Mesendoderm (in vitro differentiated cells): ENCODE results near the gene TWIST1.

Source experiments
- DNase-seq: peaks from one replicate; pipeline ENCODE4 v3.0.0; 2013
- H2AK5ac ChIP-seq: 2 replicates; pipeline ENCODE4 v1.6.1; 2013; ENCODE audit warnings: low read length, inconsistent platforms
- H2BK120ac ChIP-seq: 2 replicates; pipeline ENCODE4 v1.6.1; 2013; ENCODE audit warnings: low read depth, mild to moderate bottlenecking, low read length, moderate library complexity, mixed read lengths
- H2BK15ac ChIP-seq: replicated peaks from 2 replicates; pipeline ENCODE4 v1.6.1; 2013; ENCODE audit warnings: low read depth, mild to moderate bottlenecking, moderate library complexity
- H2BK5ac ChIP-seq: 2 replicates; pipeline ENCODE4 v1.6.1; 2013; ENCODE audit warnings: low read length, inconsistent platforms
- H3K18ac ChIP-seq: 2 replicates; pipeline ENCODE4 v1.6.1; 2013; ENCODE audit warnings: mild to moderate bottlenecking, low read length, mixed read lengths
- H3K23ac ChIP-seq: one replicate; pipeline ENCODE4 v1.6.1; 2013; ENCODE audit warnings: low read length
- H3K27ac ChIP-seq: 2 replicates; pipeline ENCODE4 v1.5.1; 2013; ENCODE audit warnings: low read depth, mild to moderate bottlenecking, inconsistent platforms, low read length, moderate library complexity
- H3K27me3 ChIP-seq: 2 replicates; pipeline ENCODE4 v1.6.1; 2013; ENCODE audit warnings: low read length, control low read depth, mild to moderate bottlenecking, inconsistent platforms; ENCODE audit not compliant: insufficient read depth, poor library complexity
- H3K36me3 ChIP-seq: 2 replicates; pipeline ENCODE4 v1.6.1; 2013; ENCODE audit warnings: low read length, inconsistent platforms; ENCODE audit not compliant: control insufficient read depth, insufficient read depth
- H3K4ac ChIP-seq: one replicate; pipeline ENCODE4 v1.6.1; 2013; ENCODE audit warnings: low read depth, mild to moderate bottlenecking, low read length, moderate library complexity
- H3K4me1 ChIP-seq: 2 replicates; pipeline ENCODE4 v1.6.1; 2013; ENCODE audit warnings: low read depth, low read length, inconsistent platforms; ENCODE audit not compliant: control insufficient read depth
- H3K4me2 ChIP-seq: 2 replicates; pipeline ENCODE4 v1.6.1; 2013; ENCODE audit warnings: low read length
- H3K4me3 ChIP-seq: 2 replicates; pipeline ENCODE4 v1.5.1; 2013; ENCODE audit warnings: mild to moderate bottlenecking, low read length
- H3K56ac ChIP-seq: one replicate; pipeline ENCODE4 v1.6.1; 2013; ENCODE audit warnings: low read length
- H3K79me1 ChIP-seq: 2 replicates; pipeline ENCODE4 v1.6.1; 2013; ENCODE audit warnings: low read length, inconsistent platforms
- H3K79me2 ChIP-seq: 2 replicates; pipeline ENCODE4 v1.6.1; 2013; ENCODE audit warnings: mild to moderate bottlenecking, low read length; ENCODE audit not compliant: control insufficient read depth, insufficient read depth
- H3K9ac ChIP-seq: 2 replicates; pipeline ENCODE4 v1.6.1; 2013; ENCODE audit warnings: low read length, inconsistent platforms
- H4K5ac ChIP-seq: one replicate; pipeline ENCODE4 v1.6.1; 2013; ENCODE audit warnings: low read length
- H4K8ac ChIP-seq: one replicate; pipeline ENCODE4 v1.6.1; 2013; ENCODE audit warnings: low read depth, mild to moderate bottlenecking, control low read depth, low read length, moderate library complexity
- WGBS: extraction: QIAGEN DNeasy Blood & Tissue Kit; methylation state at CpG from one replicate; pipeline ENCODE4 v1.1.7; 2013; ENCODE audit warnings: low lambda C conversion rate, missing lambda C conversion rate; ENCODE audit not compliant: insufficient coverage; ENCODE audit errors: extremely low coverage; 5-methylcytosine and 5-hydroxymethylcytosine counted together

Gene TWIST1

GRCh38 chr7:19143881-19144574 is 26.6 kb upstream of the TWIST1 start:
- Histone ChIP-seq H3K18ac (no peak overlapping the region), H3K4me3 (peak overlapping the region; percentile 16), H3K9ac (peak overlapping the region; percentile 51), H3K4ac (no peak overlapping the region), H2BK15ac (no peak overlapping the region), H4K5ac (no peak overlapping the region), H2AK5ac (no peak overlapping the region), H3K23ac (no peak overlapping the region), H3K36me3 (no peaks in the 10 kb centered on the region), H3K27me3 (peaks cover 32% of the 10 kb centered on the region), H4K8ac (no peak overlapping the region), H3K79me1 (no peaks in the 10 kb centered on the region), H3K79me2 (no peaks in the 10 kb centered on the region), H3K4me2 (peak overlapping the region; percentile 97), H2BK120ac (no peak overlapping the region), H2BK5ac (no peak overlapping the region), H3K27ac (no peak overlapping the region), H3K4me1 (peaks cover 4% of the 10 kb centered on the region), H3K56ac (peak overlapping the region; percentile 80)
- WGBS = no CpG with 5 or more reads among the region's 30 CpGs
- peak; percentile 70 for DNase-seq

GRCh38 chr7:19139706-19140327 is 22.4 kb upstream of the TWIST1 start:
- Histone ChIP-seq H3K36me3 (no peaks in the 10 kb centered on the region), H3K9ac (no peak overlapping the region), H4K8ac (no peak overlapping the region), H3K56ac (no peak overlapping the region), H3K79me1 (no peaks in the 10 kb centered on the region), H3K79me2 (no peaks in the 10 kb centered on the region), H3K18ac (no peak overlapping the region), H2BK15ac (no peak overlapping the region), H2BK5ac (no peak overlapping the region), H3K4ac (no peak overlapping the region), H3K4me2 (no peak overlapping the region), H4K5ac (no peak overlapping the region), H2AK5ac (no peak overlapping the region), H3K27me3 (peaks cover 17% of the 10 kb centered on the region), H3K4me1 (peaks cover 2% of the 10 kb centered on the region), H2BK120ac (no peak overlapping the region), H3K27ac (no peak overlapping the region), H3K4me3 (no peak overlapping the region), H3K23ac (no peak overlapping the region)
- WGBS = no CpG with 5 or more reads among the region's 4 CpGs
- no peak for DNase-seq

- H3K56ac ChIP-seq = no peak overlapping the region
- no peak overlapping the region for H3K27ac ChIP-seq
- no peak overlapping the region for H3K9ac ChIP-seq
- no peak for DNase-seq
- H3K18ac ChIP-seq = no peak overlapping the region
- no peak overlapping the region for H3K23ac ChIP-seq
- H2BK120ac ChIP-seq = no peak overlapping the region
- H3K79me2 ChIP-seq = no peaks in the 10 kb centered on the region
- no peak overlapping the region for H2BK5ac ChIP-seq
- no peak overlapping the region for H4K5ac ChIP-seq
- no peak overlapping the region for H2BK15ac ChIP-seq
- H3K4me3 ChIP-seq = no peak overlapping the region
- H3K27me3 ChIP-seq = no peaks in the 10 kb centered on the region
- H3K36me3 ChIP-seq = no peaks in the 10 kb centered on the region
- H3K4ac ChIP-seq = no peak overlapping the region
- no peak overlapping the region for H2AK5ac ChIP-seq
- no peak overlapping the region for H4K8ac ChIP-seq
- H3K79me1 ChIP-seq = no peaks in the 10 kb centered on the region
- H3K4me1 ChIP-seq = no peaks in the 10 kb centered on the region
- WGBS = 100% methylated on average over 1 of the region's 4 CpGs
- H3K4me2 ChIP-seq = no peak overlapping the region
Observed at GRCh38 chr7:19133886-19134285, 16.4 kb upstream of the TWIST1 start.

- no CpG with 5 or more reads among the region's 4 CpGs for WGBS
- no peak for DNase-seq
Observed at GRCh38 chr7:19133390-19133789, 16.0 kb upstream of the TWIST1 start.

GRCh38 chr7:19128856-19129255 is 11.4 kb upstream of the TWIST1 start:
- Histone ChIP-seq H2BK5ac (no peak overlapping the region), H3K4me2 (no peak overlapping the region), H3K4ac (no peak overlapping the region), H2BK120ac (no peak overlapping the region), H3K18ac (no peak overlapping the region), H2AK5ac (no peak overlapping the region), H3K36me3 (no peaks in the 10 kb centered on the region), H4K8ac (no peak overlapping the region), H3K56ac (no peak overlapping the region), H3K23ac (no peak overlapping the region), H3K9ac (no peak overlapping the region), H3K79me2 (no peaks in the 10 kb centered on the region), H3K4me3 (no peak overlapping the region), H3K27ac (no peak overlapping the region), H2BK15ac (no peak overlapping the region), H3K27me3 (no peaks in the 10 kb centered on the region), H4K5ac (no peak overlapping the region), H3K79me1 (no peaks in the 10 kb centered on the region), H3K4me1 (no peaks in the 10 kb centered on the region)
- WGBS = no CpG with 5 or more reads among the region's 1 CpG
- DNase-seq = no peak

More at GRCh38 chr7:19133390-19133789, 16.0 kb upstream of the TWIST1 start:
- Histone ChIP-seq H3K4me3 (no peak overlapping the region), H2BK15ac (no peak overlapping the region), H3K4me2 (no peak overlapping the region), H2BK5ac (no peak overlapping the region), H3K4me1 (no peaks in the 10 kb centered on the region), H3K18ac (no peak overlapping the region), H3K27me3 (no peaks in the 10 kb centered on the region), H2BK120ac (no peak overlapping the region), H3K27ac (no peak overlapping the region), H3K36me3 (no peaks in the 10 kb centered on the region), H2AK5ac (no peak overlapping the region), H4K5ac (no peak overlapping the region), H3K79me2 (no peaks in the 10 kb centered on the region), H3K4ac (no peak overlapping the region), H4K8ac (no peak overlapping the region), H3K79me1 (no peaks in the 10 kb centered on the region), H3K23ac (no peak overlapping the region), H3K9ac (no peak overlapping the region), H3K56ac (no peak overlapping the region)
